PC-3 (cell line): ENCODE data around the gene HLA-A. TPM values are rescaled to one million over a fixed set of nuclear protein-coding genes. Genes with fewer than 3 reads are reported as not detected.

Experiments
- ATAC-seq: fragments of 200-7000 bp; cut with Tn5 transposase; 2 replicates; pipeline ENCODE4 v1.9.1; 2020; ENCODE audit warnings: mild to moderate bottlenecking, moderate library complexity
- BruUV-seq: library from RNA; stranded (reverse); fragments of 400-500 nt; replicated peaks from 2 replicates; lab custom pipeline; 2021; lab: Mats Ljungman, UMichigan
- CTCF ChIA-PET: fragments of 300-600 bp; sonication (Branson Sonifier 250); formaldehyde crosslinking; loops from one replicate; lab custom pipeline; 2022; ENCODE audit warnings: antibody characterized with exemption; lab: Charles Lee
- POLR2A ChIA-PET: fragments of 300-600 bp; sonication (Branson Sonifier 250); formaldehyde crosslinking; loops from one replicate; lab custom pipeline; 2022; ENCODE audit warnings: antibody characterized with exemption; ENCODE audit not compliant: unreplicated experiment; lab: Charles Lee
- DNase-seq: peaks from one replicate; pipeline ENCODE4 v3.0.0-alpha.2; 2015
- H2AFZ ChIP-seq: fragments of 300-600 bp; sonication (generic); 2 replicates; pipeline ENCODE4 v1.6.0; 2016; ENCODE audit warnings: antibody characterized with exemption, low read length
- H3F3A ChIP-seq: fragments of 300-600 bp; sonication (generic); one replicate; pipeline ENCODE4 v1.6.0; 2017; ENCODE audit warnings: antibody characterized with exemption, low read length, control low read depth, mild to moderate bottlenecking; ENCODE audit not compliant: unreplicated experiment
- H3K27ac ChIP-seq: fragments of 300-600 bp; sonication (generic); 2 replicates; pipeline ENCODE4 v1.5.1; 2016; ENCODE audit warnings: mild to moderate bottlenecking, low read length
- H3K27me3 ChIP-seq: fragments of 300-600 bp; sonication (generic); 2 replicates; pipeline ENCODE4 v1.6.1; 2016; ENCODE audit warnings: low read length, mixed read lengths
- H3K36me3 ChIP-seq: fragments of 300-600 bp; sonication (generic); 2 replicates; pipeline ENCODE4 v1.6.1; 2016; ENCODE audit warnings: low read depth, mixed run types, low read length, mixed read lengths
- H3K4me1 ChIP-seq: fragments of 300-600 bp; sonication (generic); 2 replicates; pipeline ENCODE4 v1.5.1; 2016; ENCODE audit warnings: low read length; ENCODE audit not compliant: insufficient read depth
- H3K4me2 ChIP-seq: fragments of 300-600 bp; sonication (generic); 2 replicates; pipeline ENCODE4 v1.6.0; 2016; ENCODE audit warnings: low read length
- H3K4me3 ChIP-seq: fragments of 300-600 bp; sonication (generic); 2 replicates; pipeline ENCODE4 v1.5.1; 2016; ENCODE audit warnings: mild to moderate bottlenecking, low read length, mixed read lengths
- H3K79me2 ChIP-seq: fragments of 300-600 bp; sonication (generic); 2 replicates; pipeline ENCODE4 v1.6.1; 2017; ENCODE audit warnings: low read length, mixed read lengths
- H3K9ac ChIP-seq: fragments of 300-600 bp; sonication (generic); 2 replicates; pipeline ENCODE4 v1.6.0; 2016; ENCODE audit warnings: mild to moderate bottlenecking, low read length
- H3K9me2 ChIP-seq: fragments of 300-600 bp; sonication (generic); replicated peaks from 2 replicates; pipeline ENCODE4 v1.6.1; 2016; ENCODE audit warnings: mixed run types, low read length, mixed read lengths
- H3K9me3 ChIP-seq: fragments of 300-600 bp; sonication (generic); 2 replicates; pipeline ENCODE4 v1.6.1; 2016; ENCODE audit warnings: low read length, mixed read lengths
- H4K20me1 ChIP-seq: fragments of 300-600 bp; sonication (generic); 2 replicates; pipeline ENCODE4 v1.6.1; 2016; ENCODE audit warnings: low read length, mixed read lengths
- EZH2 ChIP-seq: fragments of 300-600 bp; sonication (generic); IDR thresholded peaks from one replicate; pipeline ENCODE4 v1.6.1; 2017; ENCODE audit warnings: antibody characterized with exemption, mild to moderate bottlenecking, low read length; ENCODE audit not compliant: unreplicated experiment
- EZH2phosphoT487 ChIP-seq: fragments of 300-600 bp; sonication (generic); IDR thresholded peaks from 2 replicates; pipeline ENCODE4 v1.6.1; 2018; ENCODE audit warnings: mild to moderate bottlenecking, antibody characterized with exemption, low read length, borderline replicate concordance
- intact Hi-C: fragments of 100-400 bp; cut with micrococcal nuclease; formaldehyde crosslinking; loops from 2 replicates; pipeline ENCODE4 v1.9.0; 2023
- total RNA-seq: library from RNA; depleted of rRNA; stranded (reverse); fragments of >200 nt; gene quantifications from 2 replicates; pipeline ENCODE4 v1.2.3, GENCODE V29; 2014
- TF ChIP-seq, protein P1 (sequence below): fragments of 300-600 bp; sonication (generic); conservative IDR thresholded peaks from 2 replicates; pipeline ENCODE4 v1.5.1; 2017; ENCODE audit warnings: antibody characterized with exemption, low read depth, mild to moderate bottlenecking, low read length

The HLA-A gene
- total RNA-seq, 1 experiment from 2014 or later = 426 TPM

DNA sequence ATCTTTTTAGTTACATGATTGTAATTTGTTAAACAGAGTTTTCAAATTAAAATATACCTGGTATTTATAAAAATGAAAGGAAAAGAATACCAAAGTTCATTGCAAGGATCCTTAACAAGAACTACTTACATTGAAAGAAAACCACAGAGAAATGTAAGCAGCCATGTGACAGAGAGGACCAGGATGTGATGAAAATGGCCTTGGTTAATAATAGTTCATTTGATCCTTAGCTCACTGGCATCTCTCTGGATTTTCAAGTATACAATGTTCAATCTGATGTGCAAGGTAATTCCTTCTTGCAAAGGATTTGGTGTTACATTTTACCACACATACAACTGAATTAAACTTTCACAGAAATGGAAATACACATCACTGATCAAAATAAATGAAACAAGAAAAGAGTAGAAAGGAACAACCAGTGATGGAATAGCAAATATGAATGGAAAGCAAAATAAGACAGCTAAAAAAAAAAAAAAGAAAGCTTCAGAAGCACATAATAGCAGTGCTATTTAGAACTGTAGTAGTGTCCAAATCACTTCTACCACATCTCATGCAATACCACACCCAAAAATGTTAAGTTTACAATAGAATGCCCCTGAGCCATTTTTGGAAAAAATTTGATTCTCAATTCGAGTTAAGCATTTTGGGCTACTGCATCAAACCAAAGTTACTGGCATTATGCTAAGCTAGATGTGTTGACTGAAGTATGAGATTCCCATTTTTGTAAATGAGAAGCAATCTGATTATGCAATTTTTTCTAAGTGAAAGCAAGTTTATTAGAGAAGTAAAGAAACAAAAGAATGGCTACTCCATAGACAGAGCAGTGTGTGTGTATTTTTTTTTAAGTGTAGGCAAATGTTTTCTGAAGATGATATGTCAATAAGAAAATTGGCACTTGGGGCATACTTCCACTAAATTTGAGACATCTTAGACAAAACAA is 22.6 kb upstream of the HLA-A start:
- CTCF ChIA-PET = no interaction called here
- no TSS peak for BruUV-seq

DNA sequence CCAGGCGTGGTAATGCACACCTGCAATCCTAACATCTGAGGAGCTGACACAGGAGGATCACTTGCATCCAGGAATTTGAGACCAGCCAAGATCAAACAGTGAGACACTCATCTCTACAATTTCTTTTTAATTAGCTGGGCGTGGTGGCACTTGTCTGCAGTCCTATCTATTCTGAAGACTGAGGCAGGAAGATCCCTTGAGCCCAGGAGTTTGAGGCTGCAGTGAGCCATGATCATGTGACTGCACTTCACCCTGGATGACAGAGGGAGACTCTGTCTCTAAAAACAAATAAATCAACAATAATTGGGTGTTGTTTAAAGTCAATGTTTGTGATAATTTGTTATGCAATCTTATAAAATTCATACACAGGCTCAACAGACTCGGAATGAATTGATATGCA is 18.0 kb upstream of the HLA-A start:
- no peak for ATAC-seq

More for the DNA sequence above, 22.6 kb upstream of the HLA-A start:
- POLR2A ChIA-PET = no interaction called here
- Histone ChIP-seq H3K9me2 (no peaks in the 10 kb centered on the region), H3K27me3 (no peaks in the 10 kb centered on the region), H3F3A (no peaks in the 10 kb centered on the region), H3K27ac (no peak overlapping the region), H3K4me1 (no peaks in the 10 kb centered on the region), H4K20me1 (no peaks in the 10 kb centered on the region), H3K4me2 (no peak overlapping the region), H3K79me2 (no peaks in the 10 kb centered on the region), H3K9ac (no peak overlapping the region), H2AFZ (no peak overlapping the region), H3K4me3 (no peak overlapping the region), H3K36me3 (no peaks in the 10 kb centered on the region), H3K9me3 (no peaks in the 10 kb centered on the region)
- TF ChIP-seq, protein P1, sequence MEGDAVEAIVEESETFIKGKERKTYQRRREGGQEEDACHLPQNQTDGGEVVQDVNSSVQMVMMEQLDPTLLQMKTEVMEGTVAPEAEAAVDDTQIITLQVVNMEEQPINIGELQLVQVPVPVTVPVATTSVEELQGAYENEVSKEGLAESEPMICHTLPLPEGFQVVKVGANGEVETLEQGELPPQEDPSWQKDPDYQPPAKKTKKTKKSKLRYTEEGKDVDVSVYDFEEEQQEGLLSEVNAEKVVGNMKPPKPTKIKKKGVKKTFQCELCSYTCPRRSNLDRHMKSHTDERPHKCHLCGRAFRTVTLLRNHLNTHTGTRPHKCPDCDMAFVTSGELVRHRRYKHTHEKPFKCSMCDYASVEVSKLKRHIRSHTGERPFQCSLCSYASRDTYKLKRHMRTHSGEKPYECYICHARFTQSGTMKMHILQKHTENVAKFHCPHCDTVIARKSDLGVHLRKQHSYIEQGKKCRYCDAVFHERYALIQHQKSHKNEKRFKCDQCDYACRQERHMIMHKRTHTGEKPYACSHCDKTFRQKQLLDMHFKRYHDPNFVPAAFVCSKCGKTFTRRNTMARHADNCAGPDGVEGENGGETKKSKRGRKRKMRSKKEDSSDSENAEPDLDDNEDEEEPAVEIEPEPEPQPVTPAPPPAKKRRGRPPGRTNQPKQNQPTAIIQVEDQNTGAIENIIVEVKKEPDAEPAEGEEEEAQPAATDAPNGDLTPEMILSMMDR = no peak
- TF ChIP-seq EZH2phosphoT487 (no peak), EZH2 (no peak)
- intact Hi-C loops = no loop called here
- DNase-seq = no peak
- ATAC-seq = no peak

DNA sequence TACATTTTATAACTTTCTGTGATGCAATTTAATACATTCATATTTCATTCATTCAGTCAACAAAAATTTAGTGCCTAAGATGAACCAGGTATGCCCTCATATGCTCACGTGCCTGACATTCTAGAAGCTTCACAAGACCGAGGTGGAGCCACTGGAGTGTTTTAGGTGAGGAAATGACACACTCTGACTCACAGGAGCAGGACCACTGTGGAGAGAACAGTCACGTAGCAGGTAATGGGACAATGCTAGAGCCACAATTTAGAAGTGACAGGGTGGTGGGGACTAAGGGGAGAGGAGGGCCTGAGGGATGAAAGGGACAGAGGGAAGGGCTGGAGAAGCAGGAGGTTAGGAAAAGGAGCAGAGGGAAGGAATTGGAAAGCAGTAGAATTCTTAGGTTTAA is 17.6 kb upstream of the HLA-A start:
- no peaks in the 10 kb centered on the region for H3K36me3 ChIP-seq
- BruUV-seq = no TSS peak
- no peaks in the 10 kb centered on the region for H3K27me3 ChIP-seq
- no peaks in the 10 kb centered on the region for H4K20me1 ChIP-seq
- no peak overlapping the region for H3K27ac ChIP-seq
- no peak overlapping the region for H3K9ac ChIP-seq
- H3K79me2 ChIP-seq = no peaks in the 10 kb centered on the region
- ATAC-seq (no peak), DNase-seq (peak; percentile 36)
- no peak overlapping the region for H3K4me3 ChIP-seq
- TF ChIP-seq, protein P1 = no peak
- TF ChIP-seq EZH2phosphoT487 (no peak), EZH2 (no peak)
- no peak overlapping the region for H2AFZ ChIP-seq
- CTCF ChIA-PET = no interaction called here
- intact Hi-C loops = no loop called here
- POLR2A ChIA-PET = no interaction called here
- no peaks in the 10 kb centered on the region for H3F3A ChIP-seq
- no peaks in the 10 kb centered on the region for H3K4me1 ChIP-seq
- H3K9me3 ChIP-seq = no peaks in the 10 kb centered on the region
- H3K9me2 ChIP-seq = no peaks in the 10 kb centered on the region
- H3K4me2 ChIP-seq = no peak overlapping the region

More for the DNA sequence above, 18.0 kb upstream of the HLA-A start:
- no peak overlapping the region for H3K4me3 ChIP-seq
- ChIA-PET POLR2A (no interaction called here), CTCF (no interaction called here)
- no peak overlapping the region for H3K27ac ChIP-seq
- BruUV-seq = no TSS peak
- no peak for TF ChIP-seq EZH2
- no peaks in the 10 kb centered on the region for H4K20me1 ChIP-seq
- no peaks in the 10 kb centered on the region for H3K9me3 ChIP-seq
- no peak overlapping the region for H3K9ac ChIP-seq
- no peaks in the 10 kb centered on the region for H3K9me2 ChIP-seq
- H3K27me3 ChIP-seq = no peaks in the 10 kb centered on the region
- no peak for DNase-seq
- H3F3A ChIP-seq = no peaks in the 10 kb centered on the region
- H3K4me1 ChIP-seq = no peaks in the 10 kb centered on the region
- no peaks in the 10 kb centered on the region for H3K36me3 ChIP-seq
- no peak overlapping the region for H3K4me2 ChIP-seq
- intact Hi-C loops = no loop called here
- H2AFZ ChIP-seq = no peak overlapping the region
- no peaks in the 10 kb centered on the region for H3K79me2 ChIP-seq
